Measurements from ENCODE around the gene ENOPH1. TPM values are rescaled to one million over a fixed set of nuclear protein-coding genes. Genes with fewer than 3 reads are reported as not detected.

ENOPH1 gene
- total RNA-seq, 4 donors from 2014 or later, result 11.5 to 23.1 (median 19.8) TPM

- no peak for TF ChIP-seq CTCF (IDR thresholded peaks at IDR 0.05; ENCODE audit: low read depth)
Observed at GRCh38 chr4:82479562-82479961, 49.2 kb downstream of the ENOPH1 start.

- TF ChIP-seq CTCF (IDR thresholded peaks at IDR 0.05; ENCODE audit: low read depth), result no peak
Observed at GRCh38 chr4:82480771-82481505, 50.5 kb downstream of the ENOPH1 start.

GRCh38 chr4:82481506-82481840 is 51.1 kb downstream of the ENOPH1 start:
- TF ChIP-seq CTCF (IDR thresholded peaks at IDR 0.05; ENCODE audit: low read depth), result no peak

- TF ChIP-seq CTCF (IDR thresholded peaks at IDR 0.05; ENCODE audit: low read depth), result no peak
Observed at GRCh38 chr4:82482387-82482786, 52.0 kb downstream of the ENOPH1 start.

- no peak for TF ChIP-seq CTCF (IDR thresholded peaks at IDR 0.05; ENCODE audit: low read depth)
Observed at GRCh38 chr4:82484996-82485783, 54.8 kb downstream of the ENOPH1 start.

GRCh38 chr4:82489076-82489475 is 58.7 kb downstream of the ENOPH1 start:
- TF ChIP-seq CTCF (IDR thresholded peaks at IDR 0.05; ENCODE audit: low read depth), result no peak

- no peak for TF ChIP-seq CTCF (IDR thresholded peaks at IDR 0.05; ENCODE audit: low read depth)
Observed at GRCh38 chr4:82489987-82490386, 59.6 kb downstream of the ENOPH1 start.

Measured in subcutaneous adipose tissue (tissue), 4 donors.